Epithelial cell of prostate (primary cell): ENCODE data around the gene DAAM2.

ENCODE experiments used
- DNase-seq: peaks from one replicate; pipeline ENCODE4 v3.0.0-alpha.2; 2011; ENCODE audit warnings: low read depth, low spot score
- H3K27ac ChIP-seq: fragments of 450-650 bp; 2 replicates; pipeline ENCODE4 v1.5.1; 2017; ENCODE audit warnings: mild to moderate bottlenecking

The DAAM2 gene

GRCh38 chr6:39879535-39879934 lies 87.4 kb downstream of the DAAM2 start:
- no peak for DNase-seq
- no peak overlapping the region for H3K27ac ChIP-seq

GRCh38 chr6:39880594-39880993 lies 88.4 kb downstream of the DAAM2 start:
- DNase-seq = no peak

DNA sequence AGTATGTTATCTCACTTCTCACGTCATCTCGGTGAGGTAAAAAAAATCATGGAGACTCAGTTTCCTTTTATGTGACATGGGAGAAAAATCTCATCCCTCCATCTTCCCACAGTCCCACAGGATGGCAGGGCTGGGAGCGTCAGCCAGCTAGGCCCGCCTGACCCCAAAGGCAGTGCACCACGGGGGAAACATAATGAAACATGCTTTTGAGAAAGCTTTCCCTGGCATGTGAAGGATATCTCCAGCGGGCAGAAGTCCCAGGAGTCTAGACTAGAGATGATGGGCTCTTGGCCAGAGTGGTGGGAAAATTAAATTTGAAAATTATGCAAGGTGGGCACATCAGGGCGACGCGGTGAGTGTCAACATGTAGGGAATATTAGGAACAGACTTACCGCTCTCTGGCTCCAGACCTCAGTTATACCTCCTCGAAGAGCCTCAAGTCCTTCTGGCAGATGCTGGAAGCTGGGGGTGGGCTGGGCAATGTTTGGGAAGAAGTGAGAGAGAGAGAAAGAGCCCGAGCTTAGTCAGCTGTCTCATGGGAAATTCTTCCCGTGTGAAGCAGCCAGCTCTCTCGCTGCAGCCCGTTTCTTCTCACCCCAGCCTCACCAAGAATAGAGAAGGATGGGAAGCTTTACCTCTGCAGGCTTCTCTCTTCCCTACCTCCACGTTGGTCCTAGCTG lies 89.8 kb downstream of the DAAM2 start:
- H3K27ac ChIP-seq = no peak overlapping the region
- DNase-seq = no peak

More at GRCh38 chr6:39880594-39880993, 88.4 kb downstream of the DAAM2 start:
- no peak overlapping the region for H3K27ac ChIP-seq

- DNase-seq = no peak
- H3K27ac ChIP-seq = no peak overlapping the region
Measured at GRCh38 chr6:39882531-39882899, 90.3 kb downstream of the DAAM2 start.

GRCh38 chr6:39884696-39885095 lies 92.5 kb downstream of the DAAM2 start:
- no peak overlapping the region for H3K27ac ChIP-seq
- no peak for DNase-seq

GRCh38 chr6:39885691-39886090 lies 93.5 kb downstream of the DAAM2 start:
- no peak for DNase-seq
- H3K27ac ChIP-seq = no peak overlapping the region

DNA sequence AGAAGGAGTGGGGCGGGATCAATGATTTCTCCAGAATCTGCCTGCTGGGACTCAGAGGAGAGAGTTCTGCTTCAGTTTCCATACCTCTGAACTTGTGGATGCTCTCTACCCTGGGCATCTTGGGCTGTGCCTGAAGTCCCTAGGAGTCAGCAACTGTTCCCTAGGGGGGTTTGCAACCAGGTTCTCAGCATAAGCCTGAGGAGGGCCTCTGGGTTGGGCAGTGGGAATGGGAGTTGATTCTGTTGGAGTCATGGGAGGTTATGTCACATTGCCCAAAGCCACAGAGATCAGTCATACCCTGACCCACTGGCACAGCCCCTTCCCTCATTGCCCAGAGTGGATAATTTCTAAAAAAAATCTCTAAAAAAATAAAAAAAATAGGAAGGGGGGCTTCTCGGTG lies 94.7 kb downstream of the DAAM2 start:
- no peak overlapping the region for H3K27ac ChIP-seq
- DNase-seq = no peak

- no peak overlapping the region for H3K27ac ChIP-seq
- DNase-seq = no peak
Measured at GRCh38 chr6:39887692-39888450, 95.7 kb downstream of the DAAM2 start.

DNA sequence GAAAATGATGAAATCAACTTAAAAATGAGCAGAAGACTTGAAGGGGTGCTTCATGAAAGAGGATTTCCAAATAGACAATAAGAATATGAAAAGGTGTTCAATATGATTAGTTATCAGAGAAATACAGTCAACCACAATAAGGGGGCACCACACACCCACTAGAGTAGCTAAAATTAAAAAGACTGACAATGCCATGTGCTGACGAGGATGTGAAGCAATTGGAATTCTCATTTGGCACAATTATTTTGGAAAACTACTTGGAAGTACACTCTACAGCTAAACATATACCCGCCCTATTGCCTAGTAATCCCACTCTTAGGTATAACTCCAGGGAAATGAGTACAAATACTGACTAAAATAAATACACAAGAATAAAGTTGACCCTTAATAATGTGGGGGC lies 97.1 kb downstream of the DAAM2 start:
- H3K27ac ChIP-seq = no peak overlapping the region
- no peak for DNase-seq

DNA sequence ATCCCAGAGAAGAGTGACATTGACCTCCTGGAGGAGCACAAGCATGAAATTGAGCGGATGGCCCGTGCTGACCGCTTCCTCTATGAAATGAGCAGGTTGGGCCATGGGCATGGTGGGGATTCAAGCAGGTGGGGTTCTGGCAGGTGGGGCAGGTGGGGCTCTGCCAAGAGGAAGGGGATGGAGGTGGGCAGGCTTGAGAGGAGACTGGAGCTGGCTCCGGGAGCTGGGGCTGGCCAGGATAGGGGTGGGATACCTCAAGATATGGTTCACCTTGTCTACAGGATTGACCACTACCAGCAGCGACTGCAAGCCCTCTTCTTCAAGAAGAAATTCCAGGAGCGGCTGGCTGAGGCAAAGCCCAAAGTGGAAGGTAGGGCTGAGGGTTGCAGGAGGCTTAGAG lies 99.2 kb downstream of the DAAM2 start:
- no peak for DNase-seq
- no peak overlapping the region for H3K27ac ChIP-seq

- no peak overlapping the region for H3K27ac ChIP-seq
- no peak for DNase-seq
Measured at GRCh38 chr6:39891976-39892375, 99.8 kb downstream of the DAAM2 start.

GRCh38 chr6:39892490-39893129 lies 100.4 kb downstream of the DAAM2 start:
- no peak overlapping the region for H3K27ac ChIP-seq
- no peak for DNase-seq

DNA sequence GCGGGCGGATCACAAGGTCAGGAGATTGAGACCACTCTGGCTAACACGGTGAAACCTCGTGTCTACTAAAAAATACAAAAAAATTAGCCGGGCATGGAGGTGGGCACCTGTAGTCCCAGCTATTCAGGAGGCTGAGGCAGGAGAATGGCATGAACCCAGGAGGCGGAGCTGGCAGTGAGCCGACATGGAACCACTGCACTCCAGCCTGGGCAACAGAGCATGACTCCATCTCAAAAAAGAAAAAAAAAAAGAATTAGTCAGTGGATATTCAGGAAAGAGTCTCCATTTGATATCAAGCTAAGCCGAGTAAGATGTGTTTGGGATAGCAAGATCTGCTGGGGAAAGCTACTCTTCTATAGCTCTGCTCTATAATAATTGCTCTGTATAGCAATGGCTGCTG lies 101.1 kb downstream of the DAAM2 start:
- DNase-seq = no peak
- no peak overlapping the region for H3K27ac ChIP-seq

- H3K27ac ChIP-seq = no peak overlapping the region
- DNase-seq = no peak
Measured at GRCh38 chr6:39896701-39897100, 104.5 kb downstream of the DAAM2 start.

DNA sequence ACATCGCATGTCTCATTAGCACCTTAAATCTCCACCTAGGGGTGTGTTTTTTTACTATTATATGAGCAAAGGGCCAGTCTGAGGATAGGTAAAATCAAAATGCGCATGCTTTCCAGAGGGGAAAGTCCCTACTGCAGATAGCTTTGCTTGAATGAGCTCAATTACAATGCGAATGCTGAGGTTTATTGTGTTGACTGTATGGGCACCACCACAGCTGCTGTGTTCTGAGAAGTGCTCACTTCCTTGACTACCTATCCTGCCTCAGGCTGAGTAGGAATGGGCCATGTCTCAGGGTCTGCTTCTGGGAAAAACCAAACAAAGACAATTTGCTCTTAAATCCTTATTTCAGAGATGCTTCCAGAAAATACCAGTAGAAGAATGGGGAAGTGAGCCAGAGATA lies 105.5 kb downstream of the DAAM2 start:
- H3K27ac ChIP-seq = no peak overlapping the region
- DNase-seq = no peak

DNA sequence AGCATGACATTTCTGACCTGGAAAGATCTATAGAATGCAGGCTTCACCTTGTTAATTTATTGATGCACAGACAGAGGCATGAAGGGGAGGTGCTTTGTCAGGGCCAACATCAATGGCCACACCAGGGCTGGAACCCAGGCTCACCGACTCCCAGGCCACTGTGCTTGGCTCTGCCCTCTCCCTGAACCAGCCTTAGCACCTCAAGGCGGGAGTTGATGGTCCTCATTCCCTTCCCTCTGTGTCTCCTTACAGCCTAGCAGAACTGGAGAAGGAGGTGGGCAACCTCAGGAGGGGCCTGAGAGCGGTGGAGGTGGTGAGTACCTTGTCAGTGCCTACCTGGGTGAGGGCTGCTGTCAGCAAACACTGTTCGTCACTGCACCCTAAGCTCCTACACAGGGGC lies 106.4 kb downstream of the DAAM2 start:
- DNase-seq = no peak

GRCh38 chr6:39899554-39900295 lies 107.5 kb downstream of the DAAM2 start:
- DNase-seq = no peak
- no peak overlapping the region for H3K27ac ChIP-seq

More for the DNA sequence above, 106.4 kb downstream of the DAAM2 start:
- H3K27ac ChIP-seq = no peak overlapping the region

GRCh38 chr6:39901116-39901655 lies 109.0 kb downstream of the DAAM2 start:
- no peak for DNase-seq
- H3K27ac ChIP-seq = no peak overlapping the region

DNA sequence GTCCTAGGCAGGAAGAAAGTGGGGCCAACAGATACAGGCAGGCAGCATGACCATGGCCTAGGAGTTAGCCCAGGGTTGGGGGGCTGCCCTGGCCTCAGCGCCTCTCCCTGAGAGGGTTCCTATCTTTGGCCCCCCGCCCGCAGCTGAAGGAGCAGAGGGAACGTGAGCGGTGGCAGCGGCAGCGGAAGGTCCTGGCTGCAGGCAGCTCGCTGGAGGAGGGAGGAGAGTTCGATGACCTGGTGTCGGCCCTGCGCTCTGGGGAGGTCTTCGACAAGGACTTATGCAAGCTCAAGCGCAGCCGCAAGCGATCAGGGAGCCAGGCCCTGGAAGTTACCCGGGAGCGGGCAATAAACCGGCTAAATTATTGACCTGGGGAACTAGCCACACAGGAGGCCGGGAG lies 109.5 kb downstream of the DAAM2 start:
- no peak for DNase-seq
- no peak overlapping the region for H3K27ac ChIP-seq

- DNase-seq = no peak
- no peak overlapping the region for H3K27ac ChIP-seq
Measured at GRCh38 chr6:39902136-39902535, 110.0 kb downstream of the DAAM2 start.
